ENCODE data around the gene FMNL2.

The FMNL2 gene

DNA sequence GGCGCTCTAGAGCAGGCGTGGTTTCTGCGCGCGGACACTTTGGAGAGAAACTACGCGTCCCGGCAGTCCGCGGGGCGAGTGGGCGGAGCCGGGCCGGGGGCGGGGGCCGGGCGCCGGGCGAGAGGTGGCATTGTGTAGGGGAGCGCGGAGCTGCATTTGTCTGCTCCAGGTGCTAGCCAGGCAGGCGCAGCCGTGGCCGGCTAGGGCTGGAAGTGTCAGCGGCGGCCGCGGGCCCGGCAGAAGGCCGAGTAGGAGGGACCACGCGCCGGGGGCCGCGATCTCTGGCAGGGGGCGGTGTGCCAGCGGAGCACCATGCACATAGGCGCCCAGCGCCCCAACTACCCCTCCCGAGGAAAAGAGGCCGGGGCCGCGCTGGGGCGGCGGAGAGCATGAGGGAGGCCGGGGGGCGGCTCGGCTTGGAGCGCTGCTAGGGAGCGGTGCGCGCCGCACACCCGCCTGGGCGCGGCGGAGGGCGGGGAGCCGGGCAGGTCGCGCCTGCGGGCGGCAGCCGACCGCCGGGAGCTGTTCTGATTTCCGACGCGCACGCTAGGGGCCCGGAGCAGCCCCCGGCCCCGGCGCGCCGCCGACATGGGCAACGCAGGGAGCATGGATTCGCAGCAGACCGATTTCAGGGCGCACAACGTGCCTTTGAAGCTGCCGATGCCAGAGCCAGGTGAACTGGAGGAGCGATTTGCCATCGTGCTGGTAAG is at the start of gene FMNL2:
Gene FMNL2, plus strand, starts transcription at position 159 of the 710 bp plus-strand sequence.
- DNase-seq (ENCODE audit: low spot score), result peak; percentile 82
- H3K27ac ChIP-seq, result peak within 1 kb of the TSS; percentile 95
- CTCF ChIA-PET, result interaction anchor here (1.0 kb wide), 2 partner anchors 146 to 246 kb away, joined by 4 to 8 read pairs; no protein-coding TSS in a partner anchor
- POLR2A ChIA-PET (ENCODE audit: low non-redundant PET), result no interaction called here
- TF ChIP-seq, protein P1, sequence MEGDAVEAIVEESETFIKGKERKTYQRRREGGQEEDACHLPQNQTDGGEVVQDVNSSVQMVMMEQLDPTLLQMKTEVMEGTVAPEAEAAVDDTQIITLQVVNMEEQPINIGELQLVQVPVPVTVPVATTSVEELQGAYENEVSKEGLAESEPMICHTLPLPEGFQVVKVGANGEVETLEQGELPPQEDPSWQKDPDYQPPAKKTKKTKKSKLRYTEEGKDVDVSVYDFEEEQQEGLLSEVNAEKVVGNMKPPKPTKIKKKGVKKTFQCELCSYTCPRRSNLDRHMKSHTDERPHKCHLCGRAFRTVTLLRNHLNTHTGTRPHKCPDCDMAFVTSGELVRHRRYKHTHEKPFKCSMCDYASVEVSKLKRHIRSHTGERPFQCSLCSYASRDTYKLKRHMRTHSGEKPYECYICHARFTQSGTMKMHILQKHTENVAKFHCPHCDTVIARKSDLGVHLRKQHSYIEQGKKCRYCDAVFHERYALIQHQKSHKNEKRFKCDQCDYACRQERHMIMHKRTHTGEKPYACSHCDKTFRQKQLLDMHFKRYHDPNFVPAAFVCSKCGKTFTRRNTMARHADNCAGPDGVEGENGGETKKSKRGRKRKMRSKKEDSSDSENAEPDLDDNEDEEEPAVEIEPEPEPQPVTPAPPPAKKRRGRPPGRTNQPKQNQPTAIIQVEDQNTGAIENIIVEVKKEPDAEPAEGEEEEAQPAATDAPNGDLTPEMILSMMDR (conservative IDR thresholded peaks at IDR 0.05; ENCODE audit: low read depth), result no peak

DNA sequence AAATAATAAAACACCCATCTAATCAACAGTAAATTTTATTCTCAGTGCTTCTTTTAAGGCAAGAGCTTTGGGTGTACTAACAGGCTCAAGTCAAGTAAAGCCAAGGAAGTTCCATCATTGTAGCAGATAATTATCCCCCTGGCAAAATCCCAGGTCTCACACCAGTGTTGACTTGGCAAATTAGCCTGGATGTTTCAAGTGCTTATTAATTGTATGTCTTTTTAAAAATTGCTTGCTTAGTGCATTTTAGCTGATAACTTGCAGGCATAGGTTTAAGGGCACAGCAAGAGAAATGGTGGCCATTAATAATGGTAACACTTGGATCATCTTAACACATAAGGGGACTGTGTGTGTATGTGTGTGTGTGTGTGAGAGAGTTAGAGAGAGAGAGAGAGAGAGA is 42.0 kb upstream of the FMNL2 start:
- no peak for DNase-seq (ENCODE audit: low spot score)
- TF ChIP-seq, protein P1 (conservative IDR thresholded peaks at IDR 0.05; ENCODE audit: low read depth), result no peak
- CTCF ChIA-PET, result interaction anchor here (0.6 kb wide), 1 partner anchor 17 kb away, joined by 3 read pairs; no protein-coding TSS in a partner anchor
- POLR2A ChIA-PET (ENCODE audit: low non-redundant PET), result no interaction called here
- no peak overlapping the region for H3K27ac ChIP-seq

DNA sequence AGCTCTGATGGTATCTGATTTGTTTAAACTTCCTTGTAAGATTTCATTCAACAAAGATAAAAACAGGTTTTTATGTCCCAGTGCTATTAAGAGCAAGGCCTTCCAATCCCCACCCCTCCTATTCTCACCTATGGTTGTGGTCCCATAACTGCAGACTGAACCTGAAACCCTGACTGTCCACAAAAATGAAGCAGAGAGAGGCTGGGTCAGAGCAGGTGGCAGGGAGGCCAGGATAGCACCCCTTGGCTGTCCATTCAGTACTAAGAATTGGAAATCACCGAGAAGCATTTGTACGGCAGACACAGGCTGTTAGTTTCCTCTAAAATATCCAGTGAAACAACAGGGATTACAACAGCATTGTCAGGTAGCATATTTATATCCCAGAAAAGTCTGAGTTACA is 37.3 kb upstream of the FMNL2 start:
- TF ChIP-seq, protein P1 (conservative IDR thresholded peaks at IDR 0.05; ENCODE audit: low read depth), result no peak
- no peak for DNase-seq (ENCODE audit: low spot score)
- H3K27ac ChIP-seq, result no peak overlapping the region
- ChIA-PET CTCF (interaction anchor here (0.6 kb wide), 1 partner anchor 15 kb away, joined by 3 read pairs; no protein-coding TSS in a partner anchor), POLR2A (ENCODE audit: low non-redundant PET) (no interaction called here)

DNA sequence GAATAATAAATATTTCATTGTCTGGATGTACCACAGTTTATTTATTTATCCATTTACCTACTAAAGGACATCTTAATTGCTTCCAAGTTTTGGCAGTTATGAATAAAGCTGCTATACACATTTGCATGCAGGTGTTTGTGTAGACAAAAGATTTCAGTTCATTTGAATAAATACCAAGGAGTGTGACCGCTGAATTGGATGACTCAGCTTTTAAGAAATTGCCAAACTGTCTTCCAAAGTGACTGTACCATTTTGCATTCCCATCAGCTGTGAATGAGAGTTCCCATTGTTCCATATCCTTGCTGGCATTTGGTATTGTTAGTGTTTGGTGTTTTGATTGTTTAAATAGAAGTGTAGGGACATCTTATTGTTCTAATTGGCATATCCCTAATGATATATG is 36.2 kb upstream of the FMNL2 start:
- TF ChIP-seq, protein P1 (conservative IDR thresholded peaks at IDR 0.05; ENCODE audit: low read depth), result no peak
- ChIA-PET POLR2A (ENCODE audit: low non-redundant PET) (no interaction called here), CTCF (no interaction called here)
- DNase-seq (ENCODE audit: low spot score), result no peak
- no peak overlapping the region for H3K27ac ChIP-seq

DNA sequence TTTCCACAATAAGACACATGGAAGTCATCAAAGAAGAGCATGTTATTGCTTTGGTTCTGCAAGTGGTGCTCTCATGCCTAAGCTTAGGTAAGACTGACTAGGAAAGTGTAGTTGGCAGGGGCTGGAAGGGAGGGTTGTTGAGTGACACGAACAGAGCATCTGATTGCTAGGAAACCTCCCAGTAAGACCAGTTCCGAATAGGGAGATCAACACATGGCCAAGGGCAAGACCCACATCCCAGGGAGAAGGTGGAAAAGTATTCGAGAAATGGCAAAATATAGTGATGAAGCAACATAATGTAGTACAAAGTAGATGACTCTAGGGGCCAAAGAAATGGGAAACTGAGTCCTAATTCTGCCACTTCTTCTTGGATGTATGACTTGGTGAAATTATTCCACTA is 33.8 kb upstream of the FMNL2 start:
- no peak for DNase-seq (ENCODE audit: low spot score)
- ChIA-PET POLR2A (ENCODE audit: low non-redundant PET) (no interaction called here), CTCF (no interaction called here)
- TF ChIP-seq, protein P1 (conservative IDR thresholded peaks at IDR 0.05; ENCODE audit: low read depth), result no peak
- no peak overlapping the region for H3K27ac ChIP-seq

DNA sequence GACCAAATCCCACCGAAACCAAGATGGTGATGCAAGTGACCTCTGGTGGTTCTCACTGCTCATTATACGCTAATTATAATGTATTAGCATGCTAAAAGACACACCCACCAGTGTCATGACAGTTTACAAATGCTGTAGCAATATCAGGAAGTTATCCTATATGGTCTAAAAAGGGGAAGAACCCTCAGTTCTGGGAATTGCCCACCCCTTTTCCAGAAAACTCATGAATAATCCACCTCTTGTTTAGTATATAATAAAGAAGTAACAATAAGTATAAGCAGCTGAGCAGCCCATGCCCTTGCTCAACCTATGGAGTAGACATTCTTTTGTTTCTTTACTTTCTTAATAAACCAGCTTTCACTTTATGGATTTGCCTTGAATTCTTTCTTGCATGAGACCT is 31.0 kb upstream of the FMNL2 start:
- CTCF ChIA-PET, result no interaction called here
- no peak for DNase-seq (ENCODE audit: low spot score)
- POLR2A ChIA-PET (ENCODE audit: low non-redundant PET), result no interaction called here
- TF ChIP-seq, protein P1 (conservative IDR thresholded peaks at IDR 0.05; ENCODE audit: low read depth), result no peak
- H3K27ac ChIP-seq, result no peak overlapping the region
